ENCODE results near the gene YWHAG. TPM values are rescaled to one million over a fixed set of nuclear protein-coding genes. Genes with fewer than 3 reads are reported as not detected.

YWHAG gene
- total and polyA plus RNA-seq, 12 donors, result 63.7 to 262 (median 205) TPM

- intact Hi-C loops (cut with DNase I), result loop anchor here in 4 of 10 donors (5.0 kb wide), 3 partner anchors 34 to 39 kb away; no protein-coding TSS in a partner anchor
- Histone ChIP-seq H3K4me1 (peaks cover 22 to 79% (median 73%) of the 10 kb centered on the region in 9 donors), H3K27me3 (no peaks in the 10 kb centered on the region), H3K27ac (peak overlapping the region in 8 of 10 donors; percentile 4 to 100 (median 97)), H3K9me3 (no peaks in the 10 kb centered on the region), H3K4me3 (peak overlapping the region in 4 of 10 donors; percentile 90 to 99 (median 95)), H3K36me3 (peaks cover 0 to 32% (median 0%) of the 10 kb centered on the region in 9 donors)
- no peak for TF ChIP-seq CTCF (IDR thresholded peaks at IDR 0.05)
- DNase-seq, result no peak
- no peak for ATAC-seq
- WGBS, 2 donors, result 86 to 89% methylated on average over 4 of the region's 4 CpGs
These were observed 2.7 kb downstream of the YWHAG start for GRCh38 chr7:76356115-76356514.

GRCh38 chr7:76354981-76355730, 3.6 kb downstream of the YWHAG start:
- intact Hi-C loops (cut with DNase I), result loop anchor here in 4 of 10 donors (5.0 kb wide), 3 partner anchors 33 to 38 kb away; no protein-coding TSS in a partner anchor
- WGBS, 2 donors, result 59 to 65% methylated on average over 9 of the region's 9 CpGs
- H3K9me3 ChIP-seq, result no peaks in the 10 kb centered on the region
- H3K4me3 ChIP-seq, result peak overlapping the region in 3 of 10 donors; percentile 1 to 97 (median 26)
- ATAC-seq (peak in 1 of 8 donors; percentile 15), DNase-seq (no peak)
- TF ChIP-seq CTCF (IDR thresholded peaks at IDR 0.05), result no peak
- H3K36me3 ChIP-seq, result peaks cover 0 to 42% (median 0%) of the 10 kb centered on the region in 9 donors
- peaks cover 22 to 84% (median 77%) of the 10 kb centered on the region in 9 donors for H3K4me1 ChIP-seq
- no peaks in the 10 kb centered on the region for H3K27me3 ChIP-seq
- peak overlapping the region; percentile 3 to 97 (median 50) for H3K27ac ChIP-seq

- Histone ChIP-seq H3K9me3 (no peaks in the 10 kb centered on the region), H3K27ac (peak overlapping the region; percentile 3 to 97 (median 50)), H3K4me1 (peaks cover 18 to 84% (median 75%) of the 10 kb centered on the region in 9 donors), H3K36me3 (peaks cover 0 to 48% (median 3%) of the 10 kb centered on the region in 9 donors), H3K4me3 (peak overlapping the region in 3 of 10 donors; percentile 1 to 97 (median 26)), H3K27me3 (no peaks in the 10 kb centered on the region)
- intact Hi-C loops (cut with DNase I), result no loop called here
- ATAC-seq (no peak), DNase-seq (no peak)
- TF ChIP-seq CTCF (IDR thresholded peaks at IDR 0.05), result no peak
- 55 to 67% methylated on average over 4 of the region's 4 CpGs for WGBS, 2 donors
These were observed 4.3 kb downstream of the YWHAG start for GRCh38 chr7:76354516-76354915.

- Histone ChIP-seq H3K4me3 (no peak overlapping the region), H3K9me3 (no peaks in the 10 kb centered on the region), H3K27me3 (no peaks in the 10 kb centered on the region), H3K4me1 (peaks cover 21 to 85% (median 77%) of the 10 kb centered on the region in 9 donors), H3K27ac (peak overlapping the region in 5 of 10 donors; percentile 47 to 97 (median 70)), H3K36me3 (peaks cover 0 to 54% (median 4%) of the 10 kb centered on the region in 9 donors)
- WGBS, 2 donors, result 92 to 94% methylated on average over 5 of the region's 5 CpGs
- DNase-seq, result no peak
- intact Hi-C loops (cut with DNase I), result no loop called here
- no peak for ATAC-seq
- no peak for TF ChIP-seq CTCF (IDR thresholded peaks at IDR 0.05)
These were observed 5.0 kb downstream of the YWHAG start for GRCh38 chr7:76353744-76354143.
